Stomach (tissue), 9 donors: Measurements from ENCODE around the gene HIC2. TPM values are rescaled to one million over a fixed set of nuclear protein-coding genes. Genes with fewer than 3 reads are reported as not detected.
"Not testable (repeated sequence)": the region's sequence is repeated elsewhere in the genome, so short reads cannot be mapped to it uniquely, and the experiment has no call there.

ENCODE experiments used
- DNase-seq, 2 donors: peaks; one replicate each; pipeline versions ENCODE4 v3.0.0 to v3.0.0-alpha.2; 2013 to 2019
- H3K27ac ChIP-seq, 5 donors: fragments of 200-600 bp in 4 of 5; sonication (generic) in 4 of 5; one replicate each; pipeline ENCODE4 v1.5.1; 2013 to 2019; ENCODE audit warnings: mild to moderate bottlenecking in 1 of 5, moderate library complexity in 1 of 5
- H3K27me3 ChIP-seq, 3 donors: fragments of 200-600 bp; sonication (generic); one replicate each; pipeline ENCODE4 v1.5.1; 2017 to 2019; ENCODE audit warnings: mixed run types in 1 of 3
- H3K36me3 ChIP-seq, 4 donors: fragments of 200-600 bp; sonication (generic); 1 replicate in 3 of 4; 2 replicates in 1 of 4; pipeline ENCODE4 v1.5.1; 2016 to 2019
- H3K4me1 ChIP-seq, 4 donors: fragments of 200-600 bp; sonication (generic); one replicate each; pipeline ENCODE4 v1.5.1; 2016 to 2019
- H3K4me3 ChIP-seq, 4 donors: fragments of 200-600 bp; sonication (generic) in 3 of 4; one replicate each; pipeline ENCODE4 v1.5.1; 2016 to 2019; ENCODE audit warnings: mild to moderate bottlenecking in 1 of 4
- H3K9me3 ChIP-seq, 4 donors: fragments of 200-600 bp; sonication (generic); one replicate each; pipeline ENCODE4 v1.5.1; 2016 to 2019
- EP300 ChIP-seq: sonication (generic); formaldehyde crosslinking; IDR thresholded peaks from one replicate; pipeline ENCODE4 v1.6.1; 2017; ENCODE audit warnings: antibody characterized with exemption
- POLR2A ChIP-seq, 4 donors: fragments of 450-650 bp; IDR thresholded peaks; one replicate each; pipeline ENCODE4 v1.6.1; 2016; ENCODE audit warnings: antibody characterized with exemption in 4 of 4, control low read depth in 2 of 4, mild to moderate bottlenecking in 1 of 4, moderate library complexity in 1 of 4
- POLR2AphosphoS5 ChIP-seq, 3 donors: sonication (generic); formaldehyde crosslinking; IDR thresholded peaks; one replicate each; pipeline ENCODE4 v1.6.1; 2016; ENCODE audit warnings: antibody characterized with exemption in 3 of 3
- WGBS, 5 donors: extraction: QIAGEN DNeasy Blood & Tissue Kit in 3 of 5; methylation state at CpG; one replicate each; pipeline versions ENCODE4 v1.1.5 to v1.1.7; 2013 to 2018; 5-methylcytosine and 5-hydroxymethylcytosine counted together
- intact Hi-C: fragments of 100-400 bp; cut with DNase I; formaldehyde crosslinking; loops from one replicate; pipeline ENCODE4 v1.15.1; 2023; ENCODE audit warnings: low total_unique reads
- polyA plus RNA-seq, 3 donors: library from polyadenylated mRNA; stranded (reverse); fragments of 200-250 nt; gene quantifications; one replicate each; pipeline ENCODE4 v1.2.3, GENCODE V29; 2013
- total RNA-seq, 5 donors: library from RNA; depleted of rRNA; stranded (reverse); fragments of >200 nt; gene quantifications; one replicate each; pipeline versions ENCODE4 v1.1.0 to v1.2.3, GENCODE V29; 2014 to 2016
- TF ChIP-seq, protein P1 (sequence below), 7 experiments: fragments of 450-650 bp in 4 of 7; fragments of 200-600 bp in 3 of 7; sonication (generic) in 3 of 7; IDR thresholded peaks; one replicate each; pipeline ENCODE4 v1.5.1; 2016 to 2019; ENCODE audit warnings: antibody characterized with exemption in 7 of 7, control low read depth in 2 of 7, mild to moderate bottlenecking in 1 of 7
- donor health status: healthy with polysubstance abuse.
- donor health status: Bipolar disorder and iron deficiency.
- donor health status: healthy.

HIC2 gene
- total and polyA plus RNA-seq, 8 donors, result 0.45 to 7.4 (median 3.2) TPM

DNA sequence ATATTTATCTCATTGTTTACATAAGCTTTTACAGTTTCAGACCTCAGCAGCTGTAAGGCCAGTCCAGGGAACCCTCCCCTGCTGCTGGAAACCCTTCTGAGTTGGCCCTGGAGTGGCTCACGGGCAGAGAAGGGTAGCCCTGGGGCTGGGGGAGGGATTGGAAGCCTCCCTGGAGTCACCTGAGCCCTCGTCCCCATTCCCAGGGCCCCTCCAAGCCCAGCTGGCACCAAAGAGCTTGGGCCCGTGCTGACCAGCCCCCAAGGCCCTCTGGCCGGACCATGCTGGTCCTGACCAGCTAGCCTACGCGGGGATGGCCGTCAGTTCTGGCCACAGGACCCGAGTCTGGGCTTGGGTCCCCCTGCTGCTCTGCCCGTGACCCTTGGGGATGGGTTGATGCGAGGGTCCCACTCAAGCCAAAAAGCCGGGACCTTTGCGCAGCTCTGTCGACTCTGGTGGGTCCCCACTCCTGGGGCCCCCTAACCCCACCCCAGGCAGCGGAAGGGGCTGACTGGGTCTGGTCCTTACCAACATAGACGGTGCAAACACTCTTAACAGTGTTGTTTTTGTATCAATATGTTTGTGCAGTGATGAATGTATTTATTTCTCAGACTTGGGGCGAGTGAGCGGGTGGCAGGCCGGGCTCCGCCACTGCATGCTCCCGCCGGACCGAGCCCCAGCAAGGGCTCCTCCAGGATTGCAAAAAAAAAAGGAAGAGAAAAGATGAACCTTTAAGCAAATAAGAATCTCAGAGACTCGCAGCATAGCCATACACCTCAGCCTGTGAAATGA lies 32.6 kb downstream of the HIC2 start:
- DNase-seq, result peak in 1 of 2 donors; percentile 19
- TF ChIP-seq POLR2A (IDR thresholded peaks at IDR 0.05) (no peak), POLR2AphosphoS5 (IDR thresholded peaks at IDR 0.05) (no peak), EP300 (no peak)
- TF ChIP-seq, protein P1, sequence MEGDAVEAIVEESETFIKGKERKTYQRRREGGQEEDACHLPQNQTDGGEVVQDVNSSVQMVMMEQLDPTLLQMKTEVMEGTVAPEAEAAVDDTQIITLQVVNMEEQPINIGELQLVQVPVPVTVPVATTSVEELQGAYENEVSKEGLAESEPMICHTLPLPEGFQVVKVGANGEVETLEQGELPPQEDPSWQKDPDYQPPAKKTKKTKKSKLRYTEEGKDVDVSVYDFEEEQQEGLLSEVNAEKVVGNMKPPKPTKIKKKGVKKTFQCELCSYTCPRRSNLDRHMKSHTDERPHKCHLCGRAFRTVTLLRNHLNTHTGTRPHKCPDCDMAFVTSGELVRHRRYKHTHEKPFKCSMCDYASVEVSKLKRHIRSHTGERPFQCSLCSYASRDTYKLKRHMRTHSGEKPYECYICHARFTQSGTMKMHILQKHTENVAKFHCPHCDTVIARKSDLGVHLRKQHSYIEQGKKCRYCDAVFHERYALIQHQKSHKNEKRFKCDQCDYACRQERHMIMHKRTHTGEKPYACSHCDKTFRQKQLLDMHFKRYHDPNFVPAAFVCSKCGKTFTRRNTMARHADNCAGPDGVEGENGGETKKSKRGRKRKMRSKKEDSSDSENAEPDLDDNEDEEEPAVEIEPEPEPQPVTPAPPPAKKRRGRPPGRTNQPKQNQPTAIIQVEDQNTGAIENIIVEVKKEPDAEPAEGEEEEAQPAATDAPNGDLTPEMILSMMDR (IDR thresholded peaks at IDR 0.05), result no peak
- intact Hi-C loops, result no loop called here
- no peaks in the 10 kb centered on the region for H3K27me3 ChIP-seq
- peaks cover 19 to 42% (median 34%) of the 10 kb centered on the region in 4 donors for H3K36me3 ChIP-seq
- H3K9me3 ChIP-seq, result no peaks in the 10 kb centered on the region
- no peak overlapping the region for H3K27ac ChIP-seq
- no peak overlapping the region for H3K4me3 ChIP-seq
- 88 to 93% (median 89%) methylated on average over 17 to 23 of the region's 23 CpGs for WGBS, 5 donors
- peaks cover 0 to under 1% (median 0%) of the 10 kb centered on the region in 4 donors for H3K4me1 ChIP-seq

DNA sequence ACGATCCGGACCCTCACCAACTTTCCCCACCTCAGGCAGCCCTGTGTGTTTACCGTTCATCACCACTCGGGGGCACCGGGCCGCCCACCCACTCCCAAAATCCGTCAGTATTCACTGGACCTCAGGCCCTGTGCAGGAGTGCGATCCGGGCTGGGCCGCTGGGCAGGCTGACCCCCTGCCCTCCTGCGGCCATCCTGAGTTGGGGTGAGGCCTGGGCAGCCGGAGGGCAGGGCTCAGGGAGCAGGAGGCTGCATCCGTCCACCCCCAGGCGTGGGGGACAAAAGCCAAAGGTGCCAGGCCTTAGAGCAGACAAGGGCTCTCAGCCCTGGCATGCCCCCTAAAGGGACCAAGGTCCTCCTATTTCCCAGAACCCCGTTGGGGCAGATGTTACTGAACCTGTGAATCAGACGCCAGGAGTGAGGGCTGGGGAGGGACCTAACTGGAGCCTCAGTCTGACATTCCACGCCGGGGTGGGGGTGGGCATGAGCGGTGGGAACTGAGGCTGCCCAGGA lies 33.2 kb downstream of the HIC2 start:
- WGBS, 5 donors, result 78 to 90% (median 85%) methylated on average over 17 to 19 of the region's 19 CpGs
- peaks cover 14 to 36% (median 27%) of the 10 kb centered on the region in 4 donors for H3K36me3 ChIP-seq
- no peaks in the 10 kb centered on the region for H3K4me1 ChIP-seq
- H3K9me3 ChIP-seq, result no peaks in the 10 kb centered on the region
- peak in 1 of 2 donors; percentile 18 for DNase-seq
- intact Hi-C loops, result no loop called here
- TF ChIP-seq POLR2A (IDR thresholded peaks at IDR 0.05), result no peak
- TF ChIP-seq, protein P1 (IDR thresholded peaks at IDR 0.05), result no peak
- TF ChIP-seq EP300, result no peak
- TF ChIP-seq POLR2AphosphoS5 (IDR thresholded peaks at IDR 0.05), result no peak
- H3K27me3 ChIP-seq, result no peaks in the 10 kb centered on the region
- H3K4me3 ChIP-seq, result no peak overlapping the region
- H3K27ac ChIP-seq, result no peak overlapping the region

DNA sequence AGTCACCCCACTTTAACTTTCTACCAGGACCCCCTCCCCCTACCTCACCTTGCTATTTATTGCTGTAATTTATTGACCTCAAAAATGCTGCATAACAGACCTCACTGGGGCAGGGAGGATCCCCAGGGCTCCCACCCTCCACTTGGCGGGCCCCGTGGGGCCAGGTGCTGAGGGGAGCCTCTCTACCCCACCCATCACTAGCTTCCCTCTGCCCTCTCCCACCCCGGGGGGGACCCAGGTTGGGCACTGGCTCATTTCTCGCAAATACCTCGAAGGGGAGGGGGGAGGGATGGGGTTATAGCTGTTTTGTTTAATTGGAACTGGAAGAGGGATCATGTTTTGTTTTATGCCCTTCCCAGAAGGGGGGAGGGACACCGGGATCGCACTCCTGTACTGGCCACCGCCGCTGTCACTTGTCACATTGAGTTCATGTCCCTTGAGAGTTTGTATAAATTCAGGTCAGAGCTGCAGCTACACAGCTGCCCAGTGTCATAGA lies 33.7 kb downstream of the HIC2 start:
- intact Hi-C loops, result no loop called here
- peak in 1 of 2 donors; percentile 10 for DNase-seq
- H3K9me3 ChIP-seq, result no peaks in the 10 kb centered on the region
- H3K4me1 ChIP-seq, result peaks cover 0 to under 1% (median under 1%) of the 10 kb centered on the region in 4 donors
- no peaks in the 10 kb centered on the region for H3K27me3 ChIP-seq
- no peak for TF ChIP-seq POLR2A (IDR thresholded peaks at IDR 0.05)
- TF ChIP-seq EP300, result no peak
- TF ChIP-seq POLR2AphosphoS5 (IDR thresholded peaks at IDR 0.05), result no peak
- TF ChIP-seq, protein P1 (IDR thresholded peaks at IDR 0.05), result no peak
- no peak overlapping the region for H3K27ac ChIP-seq
- H3K36me3 ChIP-seq, result peaks cover 9 to 31% (median 22%) of the 10 kb centered on the region in 4 donors
- H3K4me3 ChIP-seq, result no peak overlapping the region
- 79 to 90% (median 83%) methylated on average over 9 of the region's 9 CpGs for WGBS, 5 donors

DNA sequence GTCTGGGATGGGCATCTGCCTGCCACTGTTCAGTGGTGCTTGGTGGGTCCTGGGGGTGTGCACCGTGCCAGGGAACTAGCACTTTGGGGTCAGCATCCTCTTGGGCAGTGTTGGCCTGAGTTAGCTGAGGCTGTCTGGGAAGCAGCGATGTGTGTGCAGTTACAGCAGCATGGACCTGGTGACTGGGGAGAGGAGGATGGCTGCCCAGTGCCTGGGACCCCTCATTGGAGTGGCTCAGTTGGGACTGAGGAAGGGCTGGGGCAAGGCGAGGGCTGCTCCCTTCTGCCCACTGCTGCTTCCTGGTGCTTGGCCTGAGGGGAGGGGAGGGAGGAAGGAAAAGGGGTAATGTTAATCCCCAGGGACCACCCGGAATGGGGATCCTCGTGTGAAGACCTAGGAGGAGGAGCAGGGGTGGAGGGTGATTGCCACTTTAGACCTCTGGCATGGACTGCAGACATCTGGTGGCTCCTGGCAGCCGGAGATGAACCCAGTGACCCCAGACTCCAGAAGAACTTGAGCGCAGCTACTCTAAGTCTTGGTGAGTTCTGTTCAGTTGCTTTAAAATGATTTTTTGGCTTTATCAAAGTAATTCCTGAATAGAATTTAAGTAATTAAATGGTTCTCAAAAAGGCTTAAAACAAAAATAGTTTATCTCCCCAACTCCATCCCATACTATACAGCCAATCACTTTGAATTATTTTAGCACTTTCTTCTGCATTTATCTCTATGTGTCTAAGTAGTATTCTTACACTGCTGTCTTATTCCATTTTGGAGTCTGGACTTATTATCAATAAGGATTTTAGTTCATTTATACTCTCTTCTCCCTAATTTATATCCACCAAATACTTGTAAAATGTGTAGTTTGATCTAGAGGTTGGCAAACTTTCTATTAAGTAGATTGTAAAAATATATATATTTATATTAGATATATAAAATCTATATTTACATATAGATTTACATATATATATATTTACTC lies 34.7 kb downstream of the HIC2 start:
- peak in 1 of 2 donors; percentile 19 for DNase-seq
- TF ChIP-seq, protein P1 (IDR thresholded peaks at IDR 0.05), result no peak
- TF ChIP-seq POLR2AphosphoS5 (IDR thresholded peaks at IDR 0.05), result no peak
- no peak for TF ChIP-seq EP300
- no peak for TF ChIP-seq POLR2A (IDR thresholded peaks at IDR 0.05)
- no peaks in the 10 kb centered on the region for H3K27me3 ChIP-seq
- H3K27ac ChIP-seq, result no peak overlapping the region
- intact Hi-C loops, result no loop called here
- peaks cover 2 to 21% (median 12%) of the 10 kb centered on the region in 4 donors for H3K36me3 ChIP-seq
- no peak overlapping the region for H3K4me3 ChIP-seq
- 68 to 85% (median 84%) methylated on average over 6 to 7 of the region's 7 CpGs for WGBS, 5 donors
- H3K4me1 ChIP-seq, result peaks cover 0 to 9% (median 7%) of the 10 kb centered on the region in 4 donors
- H3K9me3 ChIP-seq, result no peaks in the 10 kb centered on the region

DNA sequence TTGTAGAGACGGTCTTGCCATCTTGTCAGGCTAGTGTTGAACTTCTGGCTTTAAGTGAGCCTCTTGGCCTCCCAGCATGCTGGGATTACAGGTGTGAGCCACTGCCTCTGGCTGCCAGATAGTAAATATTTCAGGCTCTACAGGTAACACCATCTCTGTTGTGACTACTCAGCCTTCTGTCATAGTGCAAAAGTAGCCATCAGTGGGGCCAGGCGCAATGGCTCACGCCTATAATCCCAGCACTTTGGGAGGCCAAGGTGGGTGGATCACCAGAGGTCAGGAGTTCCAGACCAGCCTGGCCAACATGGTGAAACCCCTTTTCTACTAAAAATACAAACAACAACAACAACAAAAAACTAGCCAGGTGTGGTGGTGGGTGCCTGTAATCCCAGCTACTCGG lies 35.5 kb downstream of the HIC2 start:
- H3K4me3 ChIP-seq, H3K27ac ChIP-seq, H3K27me3 ChIP-seq, H3K9me3 ChIP-seq, intact Hi-C loops, DNase-seq: not testable (repeated sequence)
- Histone ChIP-seq H3K36me3 (peaks cover 0 to 15% (median 6%) of the 10 kb centered on the region in 4 donors), H3K4me1 (peaks cover 0 to 17% (median 10%) of the 10 kb centered on the region in 4 donors)
- 92 to 96% (median 95%) methylated on average over 4 of the region's 4 CpGs for WGBS, 5 donors

DNA sequence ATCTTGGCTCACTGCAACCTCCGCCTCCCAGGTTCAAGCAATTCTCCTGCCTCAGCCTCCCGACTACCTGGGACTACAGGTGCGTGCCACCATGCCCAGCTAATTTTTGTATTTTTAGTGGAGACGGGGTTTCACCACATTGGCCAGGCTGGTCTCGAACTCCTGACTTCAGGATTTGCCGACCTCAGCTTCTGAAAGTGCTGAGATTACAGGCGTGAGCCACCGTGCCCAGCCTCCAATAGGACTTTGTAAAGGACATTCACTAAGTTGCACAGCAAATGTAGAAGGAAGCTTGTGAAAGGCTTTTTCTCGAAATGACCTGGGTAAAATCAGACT lies 37.8 kb downstream of the HIC2 start:
- H3K36me3 ChIP-seq, H3K27me3 ChIP-seq, H3K27ac ChIP-seq, DNase-seq, H3K4me3 ChIP-seq, intact Hi-C loops, H3K9me3 ChIP-seq: not testable (repeated sequence)
- peaks cover 0 to 17% (median 10%) of the 10 kb centered on the region in 4 donors for H3K4me1 ChIP-seq
- 90 to 95% (median 94%) methylated on average over 9 of the region's 9 CpGs for WGBS, 5 donors
